GM21367 (cell line): ENCODE results near the gene UBN1.

Experiments used
- ATAC-seq: cut with Tn5 transposase; IDR thresholded peaks from one replicate; pipeline ENCODE4 v1.9.1; 2021; ENCODE audit not compliant: unreplicated experiment

Gene UBN1

GRCh38 chr16:4859900-4860255 lies 12.6 kb downstream of the UBN1 start:
- no peak for ATAC-seq

GRCh38 chr16:4860727-4861342 lies 13.6 kb downstream of the UBN1 start:
- no peak for ATAC-seq

DNA sequence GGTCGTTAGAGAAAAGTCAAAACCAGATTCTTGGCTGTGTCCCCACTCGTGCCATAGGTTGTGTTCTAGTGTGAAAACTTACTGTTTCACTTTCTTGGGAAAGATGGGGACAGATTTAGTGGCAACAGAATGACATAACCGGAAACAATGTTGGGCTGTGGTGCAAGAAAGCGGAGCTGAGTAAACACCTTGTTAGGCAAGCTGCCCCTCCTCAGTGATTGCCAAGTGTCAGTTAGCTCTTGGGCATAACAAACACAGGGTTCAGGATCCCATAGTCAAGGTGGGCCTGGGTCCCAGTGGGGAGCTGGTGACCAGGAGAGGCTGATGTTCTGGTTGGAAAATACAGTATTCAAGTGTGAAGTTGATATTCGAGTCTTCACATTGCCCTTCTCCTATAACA lies 15.4 kb downstream of the UBN1 start:
- ATAC-seq = no peak

DNA sequence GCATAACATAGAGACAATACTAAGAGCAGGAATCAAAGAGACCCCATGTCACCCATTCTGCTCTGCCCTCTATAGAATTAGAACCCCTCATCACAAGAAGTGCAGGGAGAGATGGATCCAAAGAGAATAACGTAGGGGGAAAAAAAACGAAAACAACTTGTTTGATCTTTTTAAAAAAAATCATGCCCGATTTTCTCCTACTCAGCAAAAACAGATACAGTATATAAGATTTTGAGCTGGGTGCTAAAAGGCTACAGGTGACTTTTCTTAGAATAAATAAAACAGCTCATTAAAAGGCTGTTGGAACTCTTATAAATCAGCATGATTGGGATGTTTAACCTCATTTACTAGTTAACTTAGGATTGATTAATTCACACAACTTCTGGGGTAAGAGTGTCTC lies 17.4 kb downstream of the UBN1 start:
- no peak for ATAC-seq

DNA sequence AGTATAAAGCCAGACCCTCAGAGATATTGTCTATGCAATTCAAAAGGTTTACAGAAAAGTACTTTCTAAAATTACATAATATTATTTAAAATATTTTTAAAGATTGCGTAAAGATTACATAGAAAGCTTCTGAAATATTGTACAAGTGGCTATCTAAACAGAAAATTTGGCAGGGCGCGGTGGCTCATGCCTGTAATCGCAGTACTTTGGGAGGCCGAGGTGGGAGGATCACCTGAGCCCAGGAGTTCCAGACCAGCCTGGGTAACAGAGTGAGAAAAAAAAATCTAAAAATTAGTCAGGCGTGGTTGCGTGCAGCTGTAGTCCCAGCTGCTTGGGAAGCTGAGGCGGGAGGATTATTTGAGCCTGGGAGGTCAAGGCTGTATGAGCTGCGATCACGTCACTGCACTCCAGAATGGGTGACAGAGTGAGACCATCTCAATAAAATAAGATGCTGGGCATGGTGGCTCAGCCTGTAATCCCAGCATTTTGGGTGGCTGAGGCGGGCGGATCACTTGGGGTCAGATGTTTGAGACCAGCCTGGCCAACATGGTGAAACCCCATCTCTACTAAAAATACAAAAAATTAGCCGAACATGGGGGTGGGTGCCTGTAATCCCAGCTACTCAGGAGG lies 18.1 kb downstream of the UBN1 start:
- no peak for ATAC-seq

DNA sequence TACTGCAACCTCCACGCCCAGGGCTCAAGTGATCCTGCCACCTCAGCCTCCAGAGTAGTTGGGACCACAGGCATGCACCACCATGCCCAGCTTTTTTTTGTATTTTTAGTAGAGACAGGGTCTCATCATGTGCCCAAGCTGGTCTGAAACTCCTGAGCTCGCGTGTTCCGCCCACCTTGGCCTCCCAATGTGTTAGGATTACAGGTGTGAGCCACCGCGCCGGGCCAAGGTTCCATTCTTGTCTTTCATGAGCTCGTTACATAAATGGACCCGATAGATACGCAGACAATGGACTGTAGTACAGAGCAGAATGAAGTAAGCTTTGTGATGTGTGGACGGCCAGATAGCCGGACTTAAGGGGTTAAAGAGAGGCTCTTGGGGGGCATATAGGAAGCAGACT lies 19.3 kb downstream of the UBN1 start:
- no peak for ATAC-seq

DNA sequence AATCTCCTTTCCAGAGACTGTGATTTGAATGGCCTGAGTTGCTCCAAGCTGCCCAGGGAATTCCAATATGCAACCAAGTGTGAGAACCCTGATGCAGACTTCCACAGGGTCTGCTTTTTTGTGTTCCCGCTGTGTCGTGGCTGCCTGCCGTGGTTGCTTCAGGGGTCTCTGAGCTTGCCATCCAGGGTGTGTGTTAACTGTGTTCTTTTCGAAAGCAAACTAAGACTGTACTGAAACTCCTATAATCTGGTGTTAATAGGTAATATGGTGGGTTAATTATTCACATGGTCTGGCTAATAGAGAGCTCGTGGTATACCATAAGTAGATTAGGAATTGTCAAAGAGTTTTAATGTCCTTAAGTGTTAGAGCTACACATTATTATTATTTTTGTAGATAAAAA lies 20.7 kb downstream of the UBN1 start:
- ATAC-seq = no peak

DNA sequence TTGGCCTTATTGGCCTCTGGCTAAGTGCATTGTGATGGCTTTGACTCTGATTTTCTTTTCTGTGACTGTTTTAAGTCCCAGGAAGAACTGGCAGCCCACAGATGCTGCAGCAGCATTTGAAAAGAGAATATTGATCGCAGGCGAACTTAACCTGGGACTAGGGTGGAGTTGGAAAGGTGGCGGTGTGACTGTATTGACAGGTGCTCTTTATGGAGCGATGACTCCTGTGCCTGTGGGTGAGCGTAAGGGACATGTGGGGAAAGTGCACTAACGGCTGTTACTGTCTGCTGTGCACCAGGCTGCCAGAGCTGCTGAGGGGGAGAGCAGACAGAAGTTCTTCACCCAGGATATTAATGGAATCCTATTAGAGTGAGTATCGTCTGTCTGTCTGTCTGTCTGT lies 21.3 kb downstream of the UBN1 start:
- no peak for ATAC-seq

DNA sequence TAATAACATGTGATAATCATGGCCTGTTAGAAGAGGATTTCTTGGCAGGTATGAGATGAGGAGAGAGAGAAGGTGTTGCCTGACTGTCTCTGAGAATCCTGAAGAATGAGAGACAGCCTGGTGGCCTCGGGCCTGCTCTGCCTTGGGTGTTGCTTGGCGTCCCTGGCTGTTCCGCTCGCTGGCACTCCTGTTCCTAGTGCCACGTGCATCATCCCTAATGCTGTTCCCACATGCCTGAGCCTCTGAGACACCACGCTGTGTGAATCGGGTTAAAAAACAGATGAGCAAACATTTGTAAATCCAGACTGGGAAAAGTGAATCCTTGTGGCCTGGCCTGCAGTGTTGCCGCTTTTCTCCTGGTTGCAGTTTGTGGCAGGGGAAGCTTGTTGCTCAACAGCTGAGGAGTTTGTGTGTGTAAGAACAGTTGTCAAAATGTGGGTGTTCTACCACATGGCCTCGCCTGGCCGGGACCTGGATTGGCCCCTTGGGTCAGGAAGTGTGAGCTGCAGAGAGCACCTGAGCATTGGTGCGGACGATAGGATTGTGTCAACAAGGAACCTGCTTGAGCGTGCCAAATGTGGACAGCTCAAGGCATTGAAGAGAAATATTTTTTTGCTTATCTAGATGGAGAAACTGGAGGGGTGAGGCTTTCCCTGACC lies 22.0 kb downstream of the UBN1 start:
- ATAC-seq = no peak

GRCh38 chr16:4870138-4870671 lies 22.9 kb downstream of the UBN1 start:
- no peak for ATAC-seq

- no peak for ATAC-seq
Measured at GRCh38 chr16:4871071-4871470, 23.8 kb downstream of the UBN1 start.

GRCh38 chr16:4873091-4873490 lies 25.8 kb downstream of the UBN1 start:
- no peak for ATAC-seq

DNA sequence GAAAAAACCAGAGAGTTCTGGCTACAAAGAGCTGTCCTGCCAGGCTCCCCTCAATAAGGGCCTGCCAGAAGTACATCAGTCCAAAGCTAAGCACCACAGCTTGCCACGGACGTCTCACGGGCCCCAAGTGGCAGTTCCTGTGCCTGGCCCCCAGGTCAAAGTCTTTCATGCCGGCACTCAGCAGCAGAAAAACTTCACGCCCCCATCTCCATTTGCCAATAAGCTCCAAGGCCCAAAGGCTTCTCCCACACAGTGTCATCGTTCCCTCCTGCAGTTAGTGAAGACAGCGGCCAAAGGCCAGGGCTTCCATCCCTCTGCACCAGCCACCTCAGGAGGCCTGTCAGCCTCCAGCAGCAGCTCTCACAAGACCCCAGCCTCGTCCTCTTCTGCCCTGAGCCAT lies 27.4 kb downstream of the UBN1 start:
- ATAC-seq = no peak

GRCh38 chr16:4876646-4877379 lies 29.5 kb downstream of the UBN1 start:
- ATAC-seq = no peak

DNA sequence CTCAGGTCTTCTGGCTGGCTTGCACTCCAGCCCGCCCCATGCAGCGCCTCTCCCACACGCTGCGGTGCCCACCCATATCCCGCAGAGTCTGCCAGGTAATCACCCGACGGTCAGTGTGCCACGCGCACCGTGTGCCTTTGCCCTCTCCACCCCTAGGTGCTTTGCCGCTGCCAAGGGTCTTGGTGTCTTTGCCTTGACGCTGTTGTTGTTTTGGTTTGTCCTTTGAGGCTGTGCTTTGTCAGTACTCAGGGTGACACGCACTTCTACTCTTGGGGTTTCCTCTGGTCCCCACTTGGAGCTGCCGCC lies 30.1 kb downstream of the UBN1 start:
- ATAC-seq = no peak

DNA sequence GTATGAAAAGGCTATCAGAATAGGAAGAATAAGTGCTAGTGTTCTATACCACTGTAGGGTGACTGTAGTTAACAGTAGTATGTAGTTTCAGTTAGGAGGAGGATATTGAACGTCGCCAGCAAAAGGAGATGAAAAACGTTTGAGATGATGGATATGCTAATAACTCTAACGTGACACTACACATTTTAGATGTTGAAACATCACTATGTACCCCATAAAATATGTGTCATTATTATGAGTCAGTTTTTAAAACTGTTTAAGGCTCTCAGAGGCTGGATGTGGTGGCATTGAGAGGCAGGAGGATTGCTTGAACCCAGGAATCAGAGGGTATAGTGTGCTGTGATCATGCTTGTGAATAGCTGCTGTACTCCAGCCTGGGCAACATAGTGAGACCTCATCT lies 31.8 kb downstream of the UBN1 start:
- no peak for ATAC-seq

DNA sequence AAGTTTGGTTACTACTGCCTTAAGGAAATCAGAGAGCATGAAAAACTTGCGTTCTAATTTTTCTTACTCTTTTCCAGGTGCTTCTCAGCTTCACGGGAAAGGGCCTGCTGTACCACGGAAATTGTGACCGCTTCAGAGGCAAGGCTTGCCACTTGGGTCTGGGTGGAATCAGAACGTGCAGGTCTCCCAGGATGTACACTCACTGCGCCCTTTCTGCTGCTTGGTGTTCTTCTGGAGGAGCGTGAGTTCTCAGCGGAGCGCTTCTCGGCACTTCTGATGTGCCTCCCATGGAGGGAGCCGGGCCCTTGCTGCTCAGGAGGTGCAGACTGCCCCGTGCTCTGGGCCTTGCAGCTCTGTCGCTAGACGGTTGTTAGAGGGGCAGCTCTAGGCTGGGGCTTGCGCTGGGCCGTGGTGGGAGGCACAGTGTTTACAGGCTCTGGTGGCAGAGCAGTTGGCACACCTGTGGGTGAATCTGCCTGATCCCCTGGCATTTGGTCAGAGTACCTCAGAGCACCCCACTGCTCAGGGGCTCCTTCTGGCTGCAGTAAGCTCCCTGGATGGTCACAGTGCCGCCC lies 32.8 kb downstream of the UBN1 start:
- no peak for ATAC-seq

- ATAC-seq = no peak
Measured at GRCh38 chr16:4882000-4882632, 34.8 kb downstream of the UBN1 start.

GRCh38 chr16:4882633-4883285 lies 35.5 kb downstream of the UBN1 start:
- ATAC-seq = no peak

DNA sequence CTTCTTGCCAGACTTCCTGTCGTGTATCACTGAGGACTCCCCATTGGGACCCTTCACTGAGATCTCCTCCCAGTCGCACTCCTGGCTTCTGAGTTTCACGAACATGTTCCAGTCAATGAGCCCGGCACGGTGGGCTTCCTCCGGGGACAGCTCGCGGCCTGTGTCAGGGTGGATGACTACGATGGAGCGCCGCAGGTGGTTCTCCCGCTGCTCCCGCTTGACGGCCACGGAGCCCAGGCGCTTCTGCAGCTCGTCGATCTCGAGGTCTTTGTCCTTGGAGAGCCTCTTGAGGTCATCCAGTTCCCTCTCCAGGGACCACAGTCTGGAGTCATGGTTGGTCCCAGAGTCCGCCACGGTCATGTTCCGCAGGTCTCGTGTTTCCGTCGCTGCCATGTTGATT lies 36.2 kb downstream of the UBN1 start:
- no peak for ATAC-seq

DNA sequence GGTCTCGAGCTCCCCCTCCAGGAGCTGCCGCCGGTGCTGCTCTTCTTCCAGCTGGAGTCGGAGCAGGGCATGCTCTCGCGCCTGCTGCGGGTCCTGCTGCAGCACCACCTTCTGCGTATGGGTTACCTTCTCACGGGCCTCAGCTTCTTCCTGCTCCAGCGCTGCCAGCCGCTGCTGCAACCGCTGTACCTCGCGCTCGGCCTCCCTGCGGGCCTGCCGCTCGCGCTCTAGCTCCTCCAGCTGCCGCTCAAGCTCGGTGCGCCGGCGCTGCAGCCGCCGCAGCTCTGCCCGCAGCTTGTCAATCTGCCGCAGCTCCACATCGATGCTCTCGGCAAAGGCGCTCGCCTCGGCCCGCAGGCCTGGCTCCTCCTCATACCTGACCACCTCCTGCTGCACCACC lies 36.9 kb downstream of the UBN1 start:
- no peak for ATAC-seq
